GM12878 (cell line): ENCODE measurements around the gene MEI1. TPM values are rescaled to one million over a fixed set of nuclear protein-coding genes. Genes with fewer than 3 reads are reported as not detected.

ENCODE experiments used
- ATAC-seq: fragments of 200-7000 bp; cut with Tn5 transposase; 3 replicates; pipeline ENCODE4 v1.9.1; 2020; ENCODE audit warnings: mild to moderate bottlenecking, moderate library complexity
- BruUV-seq: library from RNA; stranded (reverse); fragments of 400-500 nt; replicated peaks from 2 replicates; lab custom pipeline; 2021; lab: Mats Ljungman, UMichigan
- CTCF ChIA-PET: fragments of 300-600 bp; sonication (Branson Sonifier 250); formaldehyde crosslinking; extraction: SDS; loops from one replicate; lab custom pipeline; 2021; ENCODE audit warnings: inconsistent platforms; lab: Yijun Ruan, JAX
- POLR2A ChIA-PET: fragments of 350-600 bp; formaldehyde crosslinking; extraction: SDS; loops from one replicate; lab custom pipeline; 2021; ENCODE audit warnings: inconsistent platforms; lab: Charles Lee
- RAD21 ChIA-PET: fragments of 300-600 bp; sonication (Branson Sonifier 250); formaldehyde crosslinking; loops from one replicate; lab custom pipeline; 2023; ENCODE audit warnings: antibody characterized with exemption; ENCODE audit not compliant: unreplicated experiment; lab: Charles Lee
- SMC1A ChIA-PET: fragments of 300-600 bp; sonication (Branson Sonifier 250); formaldehyde crosslinking; loops from one replicate; lab custom pipeline; 2023; ENCODE audit not compliant: unreplicated experiment, uncharacterized antibody; lab: Charles Lee
- DNase-seq: peaks from one replicate; pipeline ENCODE4 v3.0.0-alpha.2; 2011; ENCODE audit warnings: low read depth, low spot score
- FAIRE-seq: peaks from 3 replicates; lab custom pipeline; 2011; peaks lifted over from hg19 to GRCh38; lab: Jason Lieb, UNC
- H2AFZ ChIP-seq: 2 replicates; pipeline ENCODE4 v1.6.0; 2011; ENCODE audit warnings: low read depth, low read length, control low read depth; ENCODE audit not compliant: control insufficient read depth
- H3K27ac ChIP-seq: 2 replicates; pipeline ENCODE4 v1.5.1; 2011; ENCODE audit warnings: control low read depth; ENCODE audit not compliant: control insufficient read depth, insufficient read depth
- H3K27me3 ChIP-seq, 2 experiments: replicated peaks in 1 of 2; 2 replicates each; pipeline versions ENCODE4 v1.6.0 to v1.6.1; 2011; ENCODE audit warnings: low read length in 1 of 2; ENCODE audit not compliant: control insufficient read depth in 2 of 2, insufficient read depth in 2 of 2
- H3K36me3 ChIP-seq, 2 experiments: 2 replicates each; pipeline ENCODE4 v1.5.1; 2011; ENCODE audit warnings: low read length in 1 of 2; ENCODE audit not compliant: control insufficient read depth in 2 of 2, insufficient read depth in 2 of 2
- H3K4me1 ChIP-seq: 2 replicates; pipeline ENCODE4 v1.6.1; 2011; ENCODE audit warnings: mild to moderate bottlenecking, low read length, moderate library complexity, mixed read lengths; ENCODE audit not compliant: control insufficient read depth, insufficient read depth
- H3K4me2 ChIP-seq: 2 replicates; pipeline ENCODE4 v1.6.0; 2011; ENCODE audit warnings: control low read depth; ENCODE audit not compliant: control insufficient read depth, insufficient read depth
- H3K4me3 ChIP-seq: fragments of 200-600 bp; sonication (generic); 2 replicates; pipeline ENCODE4 v1.5.1; 2016
- H3K79me2 ChIP-seq: 2 replicates; pipeline ENCODE4 v1.6.0; 2011; ENCODE audit warnings: low read length; ENCODE audit not compliant: control insufficient read depth, insufficient read depth
- H3K9ac ChIP-seq: 2 replicates; pipeline ENCODE4 v1.8.0; 2011; ENCODE audit warnings: low read length, control low read depth, mixed read lengths; ENCODE audit not compliant: control insufficient read depth, insufficient read depth
- H3K9me3 ChIP-seq: replicated peaks from 3 replicates; pipeline ENCODE4 v1.5.1; 2011; ENCODE audit warnings: mild to moderate bottlenecking, low read length; ENCODE audit not compliant: control insufficient read depth, insufficient read depth
- H4K20me1 ChIP-seq: 2 replicates; pipeline ENCODE4 v1.6.0; 2011; ENCODE audit not compliant: control insufficient read depth, insufficient read depth
- GABPA ChIP-seq: IDR thresholded peaks from 2 replicates; pipeline ENCODE4 v1.6.1; 2014; ENCODE audit warnings: antibody characterized with exemption, low read depth, mild to moderate bottlenecking, inconsistent platforms
- MEF2A ChIP-seq: IDR thresholded peaks from 2 replicates; pipeline ENCODE4 v1.6.1; 2011; ENCODE audit warnings: low read depth, mild to moderate bottlenecking, low read length, moderate library complexity; ENCODE audit not compliant: insufficient read depth
- MLLT1 ChIP-seq: fragments of 450-650 bp; IDR thresholded peaks from 2 replicates; pipeline ENCODE4 v1.6.1; 2016; ENCODE audit warnings: mild to moderate bottlenecking
- NFIC ChIP-seq: IDR thresholded peaks from 2 replicates; pipeline ENCODE4 v1.6.1; 2012; ENCODE audit warnings: low read depth, mild to moderate bottlenecking, inconsistent platforms, low read length, moderate library complexity
- NR2C2 ChIP-seq: IDR thresholded peaks from 2 replicates; pipeline ENCODE4 v1.6.1; 2011; ENCODE audit warnings: borderline replicate concordance, low read depth; ENCODE audit not compliant: control insufficient read depth, insufficient read length
- PAX5 ChIP-seq: IDR thresholded peaks from 2 replicates; pipeline ENCODE4 v1.6.1; 2011; ENCODE audit warnings: low read depth, low read length, borderline replicate concordance
- POLR2AphosphoS5 ChIP-seq: IDR thresholded peaks from 2 replicates; pipeline ENCODE4 v1.6.1; 2011; ENCODE audit warnings: mild to moderate bottlenecking, low read length, inconsistent platforms
- RBBP5 ChIP-seq: fragments of 200-600 bp; sonication (generic); conservative IDR thresholded peaks from 2 replicates; pipeline ENCODE4 v1.6.1; 2016
- RUNX3 ChIP-seq: IDR thresholded peaks from 2 replicates; pipeline ENCODE4 v1.6.1; 2012; ENCODE audit warnings: low read length, inconsistent platforms
- SPI1 ChIP-seq: IDR thresholded peaks from 2 replicates; pipeline ENCODE4 v1.6.1; 2011; ENCODE audit warnings: low read depth, mild to moderate bottlenecking, low read length, moderate library complexity, borderline replicate concordance; ENCODE audit not compliant: insufficient read depth
- STAT1 ChIP-seq: fragments of 450-650 bp; conservative IDR thresholded peaks from 2 replicates; pipeline ENCODE4 v1.6.1; 2014; ENCODE audit warnings: antibody characterized with exemption, mild to moderate bottlenecking
- TAF1 ChIP-seq: IDR thresholded peaks from 2 replicates; pipeline ENCODE4 v1.6.1; 2011; ENCODE audit warnings: mild to moderate bottlenecking, low read depth, low read length, borderline replicate concordance
- TARDBP ChIP-seq: IDR thresholded peaks from 2 replicates; pipeline ENCODE4 v1.6.1; 2016; ENCODE audit warnings: borderline replicate concordance
- YBX1 ChIP-seq: fragments of 450-650 bp; IDR thresholded peaks from 2 replicates; pipeline ENCODE4 v1.6.1; 2016; ENCODE audit warnings: antibody characterized with exemption
- ZBTB4 ChIP-seq: fragments of 450-650 bp; formaldehyde crosslinking; IDR thresholded peaks from 2 replicates; pipeline ENCODE4 v1.4.0; 2022; ENCODE audit warnings: mild to moderate bottlenecking, moderate library complexity
- ZNF24 ChIP-seq: fragments of 450-650 bp; IDR thresholded peaks from 2 replicates; pipeline ENCODE4 v1.6.1; 2017; ENCODE audit warnings: antibody characterized with exemption, mild to moderate bottlenecking
- WGBS: methylation state at CpG from one replicate; pipeline ENCODE4 v1.1.6; 2016; ENCODE audit warnings: low lambda C conversion rate; ENCODE audit not compliant: insufficient replicate concordance, insufficient coverage; ENCODE audit errors: missing lambda C conversion rate; 5-methylcytosine and 5-hydroxymethylcytosine counted together
- in situ Hi-C: fragments of 300-500 bp; cut with MboI; formaldehyde crosslinking; loops from 9 replicates; pipeline ENCODE4 v1.14.3; 2018; ENCODE audit warnings: mixed read lengths
- intact Hi-C: fragments of 100-400 bp; cut with micrococcal nuclease; formaldehyde crosslinking; loops from one replicate; pipeline ENCODE4 v1.14.2; 2022; ENCODE audit not compliant: unreplicated experiment
- polyA plus RNA-seq, 11 experiments: library from polyadenylated mRNA; depleted of rRNA in 4 of 11; unstranded in 6 of 11; stranded (reverse) in 5 of 11; fragments of >200 nt; fragmentation: Nextera tagmentation in 4 of 11; fragmentation: Illumina TruSeq in 1 of 11; extraction: Ambion mirVana in 4 of 11; extraction: Trizol in 1 of 11; gene quantifications; 1 replicate in 1 of 11; 2 replicates in 10 of 11; pipeline versions ENCODE4 v1.2.1 to v1.2.3, GENCODE V29; 2011 to 2016; ENCODE audit warnings: inconsistent platforms in 2 of 11, missing spikeins in 2 of 11, low read depth in 1 of 11
- total RNA-seq, 4 experiments: library from RNA; depleted of rRNA in 3 of 4; stranded (reverse); fragments of >200 nt in 3 of 4; fragmentation: Illumina TruSeq in 1 of 4; extraction: Trizol in 1 of 4; gene quantifications; 2 replicates each; pipeline versions ENCODE4 v1.2.1 to v1.2.3, GENCODE V29; 2013 to 2021
- TF ChIP-seq, protein P1 (sequence below): fragments of 450-650 bp; IDR thresholded peaks from 2 replicates; pipeline ENCODE4 v1.6.1; 2014; ENCODE audit warnings: mild to moderate bottlenecking

The MEI1 gene
- total and polyA plus RNA-seq, 10 of the 15 experiments (the other 5 are each of a cell fraction or from before 2014, with no cell fraction given), result 27.9 to 48.9 (median 35.8) TPM

DNA sequence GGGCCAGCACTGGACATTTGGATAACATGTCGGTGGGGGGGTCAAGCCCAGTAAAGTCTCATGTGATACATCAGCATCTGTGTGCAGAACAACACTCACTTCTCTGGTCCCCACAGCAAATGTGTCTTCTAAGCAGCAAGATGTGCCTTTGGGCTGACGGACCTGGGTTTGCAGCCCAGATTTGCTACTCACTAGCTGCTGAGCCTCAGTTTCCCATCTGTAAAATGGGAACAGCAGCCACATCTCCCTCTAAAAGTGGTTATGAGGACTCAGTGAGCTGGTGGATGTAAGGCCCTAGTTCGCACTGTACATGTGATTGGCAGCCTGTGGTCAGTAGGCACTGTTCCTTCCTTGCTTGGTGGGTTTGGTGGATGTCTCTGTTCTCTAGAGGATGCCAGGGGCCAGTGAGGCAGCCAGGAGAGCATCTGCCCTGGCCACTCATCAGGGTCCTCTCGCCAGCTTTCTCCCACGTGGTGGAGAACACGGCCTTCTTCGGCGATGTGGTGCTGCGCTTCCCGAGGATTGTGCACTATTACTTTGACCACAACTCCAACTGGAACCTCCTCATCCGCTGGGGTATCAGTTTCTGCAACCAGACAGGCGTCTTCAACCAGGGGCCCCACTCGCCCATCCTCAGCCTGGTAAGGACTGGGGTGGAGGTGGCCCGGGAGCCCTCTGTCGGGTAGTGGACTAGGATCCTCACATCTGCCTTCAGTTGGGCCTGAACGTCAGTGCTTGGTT, 113.7 kb downstream of the MEI1 start:
- in situ Hi-C loops, result no loop called here
- ChIA-PET CTCF (interaction anchor here (2.8 kb wide), 1 partner anchor 116 kb away, joined by 8 read pairs; no protein-coding TSS in a partner anchor), RAD21 (no interaction called here), POLR2A (no interaction called here), SMC1A (no interaction called here)
- Histone ChIP-seq H3K79me2 (peaks cover 2% of the 10 kb centered on the region), H2AFZ (no peak overlapping the region), H3K4me2 (no peak overlapping the region), H3K4me3 (no peak overlapping the region), H3K36me3 (peaks cover 10 to 17% of the 10 kb centered on the region in 2 experiments), H3K27me3 (no peaks in the 10 kb centered on the region), H4K20me1 (no peaks in the 10 kb centered on the region), H3K9ac (no peak overlapping the region), H3K9me3 (no peaks in the 10 kb centered on the region), H3K4me1 (no peaks in the 10 kb centered on the region), H3K27ac (no peak overlapping the region)
- no TSS peak for BruUV-seq
- DNase-seq (no peak), ATAC-seq (no peak), FAIRE-seq (no peak)
- intact Hi-C loops, result no loop called here
- no peak for TF ChIP-seq ZBTB4 (CRISPR knock-in tag)
- TF ChIP-seq RUNX3, result no peak
- TF ChIP-seq YBX1, result no peak
- no peak for TF ChIP-seq STAT1
- no peak for TF ChIP-seq GABPA
- TF ChIP-seq POLR2AphosphoS5, result no peak
- TF ChIP-seq NFIC, result no peak
- TF ChIP-seq TARDBP, result no peak
- TF ChIP-seq TAF1, result no peak
- TF ChIP-seq MEF2A, result no peak
- TF ChIP-seq MLLT1, result no peak
- no peak for TF ChIP-seq PAX5
- no peak for TF ChIP-seq RBBP5
- no peak for TF ChIP-seq NR2C2
- TF ChIP-seq, protein P1, sequence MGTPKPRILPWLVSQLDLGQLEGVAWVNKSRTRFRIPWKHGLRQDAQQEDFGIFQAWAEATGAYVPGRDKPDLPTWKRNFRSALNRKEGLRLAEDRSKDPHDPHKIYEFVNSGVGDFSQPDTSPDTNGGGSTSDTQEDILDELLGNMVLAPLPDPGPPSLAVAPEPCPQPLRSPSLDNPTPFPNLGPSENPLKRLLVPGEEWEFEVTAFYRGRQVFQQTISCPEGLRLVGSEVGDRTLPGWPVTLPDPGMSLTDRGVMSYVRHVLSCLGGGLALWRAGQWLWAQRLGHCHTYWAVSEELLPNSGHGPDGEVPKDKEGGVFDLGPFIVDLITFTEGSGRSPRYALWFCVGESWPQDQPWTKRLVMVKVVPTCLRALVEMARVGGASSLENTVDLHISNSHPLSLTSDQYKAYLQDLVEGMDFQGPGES, result no peak
- TF ChIP-seq SPI1, result no peak
- no peak for TF ChIP-seq ZNF24
- WGBS, result 91% methylated on average over 16 of the region's 16 CpGs
